ENCODE data around the gene ARPIN.

The ARPIN gene

DNA sequence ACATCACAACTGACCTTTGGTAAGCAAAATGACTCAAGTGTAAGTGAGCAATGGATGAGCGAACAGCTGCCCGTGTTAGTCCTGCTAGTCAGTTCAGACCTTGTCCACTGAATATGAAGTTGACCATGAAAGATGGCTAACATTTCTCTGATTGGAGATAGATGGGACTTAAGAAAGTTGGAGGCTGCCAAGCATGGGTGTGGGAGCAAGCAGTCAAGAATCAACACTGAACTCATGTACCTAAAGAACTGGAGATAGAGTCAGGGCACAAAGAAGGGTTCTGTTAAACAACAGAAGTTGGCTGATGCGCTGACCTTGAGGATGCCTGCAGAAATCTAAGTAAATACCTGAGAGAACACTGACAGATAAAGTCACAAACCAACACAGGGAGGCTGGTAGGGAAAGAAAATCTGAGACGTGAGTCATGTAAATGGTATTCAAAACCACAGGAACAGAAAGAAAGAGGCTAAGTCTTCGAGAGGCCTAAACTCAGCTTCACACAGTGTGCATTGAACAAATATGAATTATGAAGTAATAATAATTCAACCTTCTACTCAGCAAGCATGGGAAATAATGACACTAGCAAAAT lies 67.4 kb downstream of the ARPIN start:
- DNase-seq (ENCODE audit: low read depth in 3 of 3), result no peak
